Body of pancreas (tissue), 4 donors: ENCODE measurements around the gene SRMS. TPM values are rescaled to one million over a fixed set of nuclear protein-coding genes. Genes with fewer than 3 reads are reported as not detected.

ENCODE experiments used
- ATAC-seq: fragments of 150-250 bp; one replicate; pipeline ENCODE4 v1.9.1; 2016
- DNase-seq, 4 donors: peaks; one replicate each; pipeline ENCODE4 v3.0.0-alpha.2; 2019
- H3K27ac ChIP-seq, 4 donors: fragments of 200-600 bp; sonication (generic); 1 replicate in 3 of 4; 2 replicates in 1 of 4; pipeline versions ENCODE4 v1.5.1 to v1.6.1; 2016 to 2019; ENCODE audit warnings: mild to moderate bottlenecking in 1 of 4, mixed read lengths in 1 of 4, moderate library complexity in 1 of 4
- H3K27me3 ChIP-seq, 2 donors: fragments of 200-600 bp; sonication (generic); one replicate each; pipeline ENCODE4 v1.6.0; 2016; ENCODE audit warnings: mild to moderate bottlenecking in 1 of 2
- H3K36me3 ChIP-seq, 2 donors: fragments of 200-600 bp; sonication (generic); replicated peaks in 1 of 2; 2 replicates each; pipeline ENCODE4 v1.5.1; 2016; ENCODE audit warnings: low read depth in 2 of 2; ENCODE audit not compliant: insufficient read depth in 1 of 2
- H3K4me1 ChIP-seq: fragments of 200-600 bp; sonication (generic); one replicate; pipeline ENCODE4 v1.6.0; 2016
- H3K4me3 ChIP-seq, 2 donors: fragments of 200-600 bp; sonication (generic); 1 replicate in 1 of 2; 2 replicates in 1 of 2; pipeline ENCODE4 v1.5.1; 2016 to 2019
- H3K9me3 ChIP-seq, 3 donors: fragments of 200-600 bp; sonication (generic); 1 replicate in 2 of 3; 2 replicates in 1 of 3; pipeline ENCODE4 v1.5.1; 2016
- CTCF ChIP-seq, 7 experiments: fragments of 450-650 bp in 4 of 7; fragments of 200-600 bp in 3 of 7; sonication (generic) in 3 of 7; IDR thresholded peaks; one replicate each; pipeline ENCODE4 v1.5.1; 2016 to 2019; ENCODE audit warnings: antibody characterized with exemption in 7 of 7
- POLR2A ChIP-seq, 3 donors: fragments of 450-650 bp; IDR thresholded peaks; one replicate each; pipeline ENCODE4 v1.6.1; 2016; ENCODE audit warnings: antibody characterized with exemption in 3 of 3, mild to moderate bottlenecking in 2 of 3
- WGBS, 2 donors: methylation state at CpG; one replicate each; pipeline ENCODE4 v1.1.5; 2017; 5-methylcytosine and 5-hydroxymethylcytosine counted together
- intact Hi-C: fragments of 100-400 bp; cut with DNase I; formaldehyde crosslinking; loops from one replicate; pipeline ENCODE4 v1.15.1; 2023
- total RNA-seq, 2 donors: library from RNA; depleted of rRNA; stranded (reverse); fragments of >200 nt; gene quantifications; one replicate each; pipeline ENCODE4 v1.1.0, GENCODE V29; 2016

The SRMS gene
- total RNA-seq: not detected

- Histone ChIP-seq H3K27me3 (peaks cover 0 to 4% of the 10 kb centered on the region in 2 donors), H3K4me3 (no peak within 1 kb of the TSS), H3K9me3 (no peaks in the 10 kb centered on the region), H3K36me3 (no peaks in the 10 kb centered on the region), H3K4me1 (no peaks in the 10 kb centered on the region), H3K27ac (no peak within 1 kb of the TSS)
- no peak for DNase-seq
- no peak for ATAC-seq
- intact Hi-C loops: loop anchor here (10.0 kb wide), 1 partner anchor 417 kb away; the partner anchor contains the start of gene ZNF512B
- TF ChIP-seq CTCF (IDR thresholded peaks at IDR 0.05): no peak
- no peak for TF ChIP-seq POLR2A (IDR thresholded peaks at IDR 0.05)
- WGBS, 2 donors: 46 to 95% methylated on average over 4 to 23 of the region's 35 CpGs
Measured at GRCh38 chr20:63547725-63548480, at the start of gene SRMS. SRMS (minus strand) TSS chr20:63547749; CDS start chr20:63547463, 286 bp downstream.

GRCh38 chr20:63596423-63596822 lies 48.9 kb upstream of the SRMS start:
- H3K36me3 ChIP-seq: peaks cover 0 to 17% of the 10 kb centered on the region in 2 donors
- H3K27ac ChIP-seq: no peak overlapping the region
- no peak for TF ChIP-seq POLR2A (IDR thresholded peaks at IDR 0.05)
- TF ChIP-seq CTCF (IDR thresholded peaks at IDR 0.05): no peak
- no peaks in the 10 kb centered on the region for H3K9me3 ChIP-seq
- no peak for ATAC-seq
- WGBS, 2 donors: 85 to 88% methylated on average over 6 of the region's 6 CpGs
- no peaks in the 10 kb centered on the region for H3K4me1 ChIP-seq
- no peaks in the 10 kb centered on the region for H3K27me3 ChIP-seq
- DNase-seq: no peak
- intact Hi-C loops: no loop called here
- H3K4me3 ChIP-seq: no peak overlapping the region

- TF ChIP-seq POLR2A (IDR thresholded peaks at IDR 0.05): no peak
- TF ChIP-seq CTCF (IDR thresholded peaks at IDR 0.05): no peak
- ATAC-seq (no peak), DNase-seq (no peak)
- Histone ChIP-seq H3K27me3 (no peaks in the 10 kb centered on the region), H3K4me1 (no peaks in the 10 kb centered on the region), H3K4me3 (no peak overlapping the region), H3K36me3 (peaks cover 0 to 10% of the 10 kb centered on the region in 2 donors), H3K27ac (no peak overlapping the region), H3K9me3 (no peaks in the 10 kb centered on the region)
- intact Hi-C loops: no loop called here
- 75 to 91% methylated on average over 3 to 30 of the region's 30 CpGs for WGBS, 2 donors
Measured at GRCh38 chr20:63595416-63596127, 48.0 kb upstream of the SRMS start.

GRCh38 chr20:63594043-63594561 lies 46.6 kb upstream of the SRMS start:
- ATAC-seq (no peak), DNase-seq (no peak)
- no peaks in the 10 kb centered on the region for H3K27me3 ChIP-seq
- 78 to 86% methylated on average over 5 to 10 of the region's 10 CpGs for WGBS, 2 donors
- H3K36me3 ChIP-seq: peaks cover 0 to 15% of the 10 kb centered on the region in 2 donors
- H3K4me1 ChIP-seq: peaks cover 11% of the 10 kb centered on the region
- no peak for TF ChIP-seq CTCF (IDR thresholded peaks at IDR 0.05)
- no peaks in the 10 kb centered on the region for H3K9me3 ChIP-seq
- no peak overlapping the region for H3K4me3 ChIP-seq
- intact Hi-C loops: no loop called here
- H3K27ac ChIP-seq: no peak overlapping the region
